Neural cell (in vitro differentiated cells): ENCODE measurements around the gene SCNN1A. TPM values are rescaled to one million over a fixed set of nuclear protein-coding genes. Genes with fewer than 3 reads are reported as not detected.

ENCODE experiments used
- H2AFZ ChIP-seq: fragments of 200-600, 300-800 bp; sonication (generic), shearing (Covaris generic); 2 replicates; pipeline ENCODE4 v1.6.0; 2014; ENCODE audit warnings: low read depth, mild to moderate bottlenecking, antibody characterized with exemption, low read length, moderate library complexity
- H3F3A ChIP-seq: fragments of 200-600 bp; shearing (Covaris generic); 2 replicates; pipeline ENCODE4 v1.6.1; 2016; ENCODE audit warnings: mild to moderate bottlenecking, moderate library complexity, mixed read lengths, antibody characterized with exemption, low read length; ENCODE audit not compliant: insufficient read depth, poor library complexity, severe bottlenecking
- H3K27ac ChIP-seq: fragments of 200-600, 300-800 bp; sonication (generic), shearing (Covaris generic); 2 replicates; pipeline ENCODE4 v1.5.1; 2014; ENCODE audit warnings: mild to moderate bottlenecking, low read length, moderate library complexity
- H3K27me3 ChIP-seq: fragments of 300-800, 200-600 bp; sonication (generic), shearing (Covaris generic); 2 replicates; pipeline ENCODE4 v1.6.0; 2014; ENCODE audit warnings: mild to moderate bottlenecking, low read depth, low read length, moderate library complexity; ENCODE audit not compliant: insufficient read depth
- H3K36me3 ChIP-seq: fragments of 300-800, 200-600 bp; sonication (generic), shearing (Covaris generic); 2 replicates; pipeline ENCODE4 v1.5.1; 2014; ENCODE audit warnings: mild to moderate bottlenecking, antibody characterized with exemption, low read length, moderate library complexity; ENCODE audit not compliant: insufficient read depth
- H3K4me2 ChIP-seq: fragments of 300-800, 200-600 bp; sonication (generic), shearing (Covaris generic); 2 replicates; pipeline ENCODE4 v1.6.0; 2014; ENCODE audit warnings: mild to moderate bottlenecking, low read length
- H3K4me3 ChIP-seq: fragments of 300-800, 200-600 bp; sonication (generic), shearing (Covaris generic); 2 replicates; pipeline ENCODE4 v1.5.1; 2014; ENCODE audit warnings: mild to moderate bottlenecking, low read length, moderate library complexity
- H3K79me2 ChIP-seq: fragments of 200-600 bp; shearing (Covaris generic); replicated peaks from 2 replicates; pipeline ENCODE4 v1.6.0; 2014; ENCODE audit warnings: mild to moderate bottlenecking, low read length, moderate library complexity; ENCODE audit not compliant: insufficient read depth
- H3K9ac ChIP-seq: fragments of 300-800, 200-600 bp; sonication (generic), shearing (Covaris generic); 2 replicates; pipeline ENCODE4 v1.6.1; 2016; ENCODE audit warnings: mild to moderate bottlenecking, low read length, mixed read lengths
- H3K9me2 ChIP-seq: fragments of 200-600 bp; shearing (Covaris generic); 2 replicates; pipeline ENCODE4 v1.6.1; 2016; ENCODE audit warnings: mild to moderate bottlenecking, low read length, mixed read lengths; ENCODE audit not compliant: insufficient read depth
- H3K9me3 ChIP-seq: fragments of 200-600, 300-800 bp; sonication (generic), shearing (Covaris generic); 2 replicates; pipeline ENCODE4 v1.6.1; 2016; ENCODE audit warnings: mild to moderate bottlenecking, mixed run types, low read length, moderate library complexity, mixed read lengths
- H4K20me1 ChIP-seq: fragments of 200-600 bp; shearing (Covaris generic); 2 replicates; pipeline ENCODE4 v1.6.1; 2016; ENCODE audit warnings: mild to moderate bottlenecking, mixed run types; ENCODE audit not compliant: insufficient read depth
- EP300 ChIP-seq: fragments of 450-650 bp; conservative IDR thresholded peaks from 2 replicates; pipeline ENCODE4 v1.6.1; 2014; ENCODE audit warnings: antibody characterized with exemption, mild to moderate bottlenecking, moderate library complexity; ENCODE audit not compliant: poor library complexity, severe bottlenecking
- EZH2 ChIP-seq: fragments of 200-600, 300-800 bp; shearing (Covaris generic), sonication (generic); IDR thresholded peaks from 2 replicates; pipeline ENCODE4 v1.6.1; 2014; ENCODE audit warnings: antibody characterized with exemption, low read length, borderline replicate concordance, mild to moderate bottlenecking; ENCODE audit not compliant: insufficient read depth, poor library complexity, severe bottlenecking
- MXI1 ChIP-seq: fragments of 450-650 bp; conservative IDR thresholded peaks from 2 replicates; pipeline ENCODE4 v1.6.1; 2014; ENCODE audit warnings: antibody characterized with exemption, mild to moderate bottlenecking; ENCODE audit not compliant: poor library complexity, severe bottlenecking
- POLR2AphosphoS5 ChIP-seq: IDR thresholded peaks from 2 replicates; pipeline ENCODE4 v1.6.1; 2012
- RAD21 ChIP-seq: fragments of 450-650 bp; conservative IDR thresholded peaks from 2 replicates; pipeline ENCODE4 v1.6.1; 2014; ENCODE audit warnings: antibody characterized with exemption, mild to moderate bottlenecking, moderate library complexity
- SMC3 ChIP-seq: fragments of 450-650 bp; conservative IDR thresholded peaks from 2 replicates; pipeline ENCODE4 v1.6.1; 2014; ENCODE audit warnings: antibody characterized with exemption, mild to moderate bottlenecking, moderate library complexity; ENCODE audit not compliant: poor library complexity
- TAF1 ChIP-seq: IDR thresholded peaks from 2 replicates; pipeline ENCODE4 v1.6.1; 2012; ENCODE audit warnings: low read depth
- polyA plus RNA-seq: library from polyadenylated mRNA; depleted of rRNA; stranded (reverse); fragments of >200 nt; gene quantifications from 2 replicates; pipeline ENCODE4 v1.2.3, GENCODE V29; 2014
- TF ChIP-seq, protein P1 (sequence below): fragments of 450-650 bp; IDR thresholded peaks from 2 replicates; pipeline ENCODE4 v1.5.1; 2014; ENCODE audit warnings: antibody characterized with exemption, mild to moderate bottlenecking, moderate library complexity; ENCODE audit not compliant: poor library complexity, severe bottlenecking
- TF ChIP-seq, protein P2 (sequence below): IDR thresholded peaks from 2 replicates; pipeline ENCODE4 v1.6.1; 2012; ENCODE audit warnings: borderline replicate concordance

Gene SCNN1A
- polyA plus RNA-seq, 1 donor from 2014 or later = not detected

DNA sequence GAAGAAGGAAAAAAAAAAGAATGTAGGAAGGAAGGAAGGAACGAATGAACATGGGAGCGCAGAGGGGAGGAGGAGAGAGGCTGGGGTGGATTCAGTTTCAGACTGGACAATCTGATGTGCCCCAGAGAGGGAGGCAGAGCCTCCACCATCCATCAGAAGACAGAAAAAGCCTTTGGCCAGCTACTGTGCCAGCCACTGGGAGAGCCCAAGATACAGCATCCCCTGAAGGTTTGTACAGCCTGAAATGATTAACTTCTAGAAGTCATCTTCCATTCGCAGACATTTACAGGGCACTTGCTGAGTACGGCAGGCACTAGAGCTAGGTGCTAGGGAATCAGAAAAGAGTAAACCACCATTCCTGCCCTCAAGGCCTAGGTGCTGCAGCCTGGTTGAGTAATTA, 55.9 kb downstream of the SCNN1A start:
- Histone ChIP-seq H3K27ac (no peak overlapping the region), H3K36me3 (no peaks in the 10 kb centered on the region), H3K27me3 (no peaks in the 10 kb centered on the region), H2AFZ (no peak overlapping the region), H3K9me3 (no peaks in the 10 kb centered on the region), H3K79me2 (no peaks in the 10 kb centered on the region), H3K9ac (no peak overlapping the region), H3K4me2 (no peak overlapping the region), H3K9me2 (no peaks in the 10 kb centered on the region), H3K4me3 (no peak overlapping the region), H3F3A (no peaks in the 10 kb centered on the region), H4K20me1 (no peaks in the 10 kb centered on the region)
- TF ChIP-seq, protein P1, sequence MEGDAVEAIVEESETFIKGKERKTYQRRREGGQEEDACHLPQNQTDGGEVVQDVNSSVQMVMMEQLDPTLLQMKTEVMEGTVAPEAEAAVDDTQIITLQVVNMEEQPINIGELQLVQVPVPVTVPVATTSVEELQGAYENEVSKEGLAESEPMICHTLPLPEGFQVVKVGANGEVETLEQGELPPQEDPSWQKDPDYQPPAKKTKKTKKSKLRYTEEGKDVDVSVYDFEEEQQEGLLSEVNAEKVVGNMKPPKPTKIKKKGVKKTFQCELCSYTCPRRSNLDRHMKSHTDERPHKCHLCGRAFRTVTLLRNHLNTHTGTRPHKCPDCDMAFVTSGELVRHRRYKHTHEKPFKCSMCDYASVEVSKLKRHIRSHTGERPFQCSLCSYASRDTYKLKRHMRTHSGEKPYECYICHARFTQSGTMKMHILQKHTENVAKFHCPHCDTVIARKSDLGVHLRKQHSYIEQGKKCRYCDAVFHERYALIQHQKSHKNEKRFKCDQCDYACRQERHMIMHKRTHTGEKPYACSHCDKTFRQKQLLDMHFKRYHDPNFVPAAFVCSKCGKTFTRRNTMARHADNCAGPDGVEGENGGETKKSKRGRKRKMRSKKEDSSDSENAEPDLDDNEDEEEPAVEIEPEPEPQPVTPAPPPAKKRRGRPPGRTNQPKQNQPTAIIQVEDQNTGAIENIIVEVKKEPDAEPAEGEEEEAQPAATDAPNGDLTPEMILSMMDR = no peak
- TF ChIP-seq RAD21 (no peak), POLR2AphosphoS5 (no peak), MXI1 (no peak), SMC3 (no peak), EZH2 (no peak), EP300 (no peak), TAF1 (no peak)
- TF ChIP-seq, protein P2, sequence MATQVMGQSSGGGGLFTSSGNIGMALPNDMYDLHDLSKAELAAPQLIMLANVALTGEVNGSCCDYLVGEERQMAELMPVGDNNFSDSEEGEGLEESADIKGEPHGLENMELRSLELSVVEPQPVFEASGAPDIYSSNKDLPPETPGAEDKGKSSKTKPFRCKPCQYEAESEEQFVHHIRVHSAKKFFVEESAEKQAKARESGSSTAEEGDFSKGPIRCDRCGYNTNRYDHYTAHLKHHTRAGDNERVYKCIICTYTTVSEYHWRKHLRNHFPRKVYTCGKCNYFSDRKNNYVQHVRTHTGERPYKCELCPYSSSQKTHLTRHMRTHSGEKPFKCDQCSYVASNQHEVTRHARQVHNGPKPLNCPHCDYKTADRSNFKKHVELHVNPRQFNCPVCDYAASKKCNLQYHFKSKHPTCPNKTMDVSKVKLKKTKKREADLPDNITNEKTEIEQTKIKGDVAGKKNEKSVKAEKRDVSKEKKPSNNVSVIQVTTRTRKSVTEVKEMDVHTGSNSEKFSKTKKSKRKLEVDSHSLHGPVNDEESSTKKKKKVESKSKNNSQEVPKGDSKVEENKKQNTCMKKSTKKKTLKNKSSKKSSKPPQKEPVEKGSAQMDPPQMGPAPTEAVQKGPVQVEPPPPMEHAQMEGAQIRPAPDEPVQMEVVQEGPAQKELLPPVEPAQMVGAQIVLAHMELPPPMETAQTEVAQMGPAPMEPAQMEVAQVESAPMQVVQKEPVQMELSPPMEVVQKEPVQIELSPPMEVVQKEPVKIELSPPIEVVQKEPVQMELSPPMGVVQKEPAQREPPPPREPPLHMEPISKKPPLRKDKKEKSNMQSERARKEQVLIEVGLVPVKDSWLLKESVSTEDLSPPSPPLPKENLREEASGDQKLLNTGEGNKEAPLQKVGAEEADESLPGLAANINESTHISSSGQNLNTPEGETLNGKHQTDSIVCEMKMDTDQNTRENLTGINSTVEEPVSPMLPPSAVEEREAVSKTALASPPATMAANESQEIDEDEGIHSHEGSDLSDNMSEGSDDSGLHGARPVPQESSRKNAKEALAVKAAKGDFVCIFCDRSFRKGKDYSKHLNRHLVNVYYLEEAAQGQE = no peak

DNA sequence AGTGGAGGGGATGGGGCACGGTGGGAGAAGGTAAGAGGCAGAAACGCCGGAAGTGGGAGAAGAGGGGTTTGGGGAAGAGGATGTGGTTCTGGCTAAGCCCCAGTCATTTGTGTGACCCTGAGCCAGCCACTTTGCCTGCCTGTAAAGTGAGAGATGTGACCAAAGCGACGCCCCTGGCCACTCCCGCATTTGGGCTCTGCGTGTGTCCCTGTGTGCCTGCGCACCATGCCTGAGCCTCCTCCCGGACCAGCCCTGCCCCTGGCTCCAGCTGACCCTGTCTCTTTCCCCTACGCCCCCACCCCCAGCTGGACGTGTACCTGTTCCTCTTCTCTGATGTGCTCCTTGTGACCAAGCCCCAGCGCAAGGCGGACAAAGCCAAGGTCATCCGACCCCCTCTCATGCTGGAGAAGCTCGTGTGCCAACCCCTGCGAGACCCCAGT, 56.9 kb downstream of the SCNN1A start:
- TF ChIP-seq EZH2 = no peak
- no peak for TF ChIP-seq RAD21
- TF ChIP-seq EP300 = no peak
- TF ChIP-seq POLR2AphosphoS5 = no peak
- no peak for TF ChIP-seq MXI1
- TF ChIP-seq, protein P1 = no peak
- TF ChIP-seq TAF1 = no peak
- no peak for TF ChIP-seq SMC3
- TF ChIP-seq, protein P2 = no peak
- H3K9me2 ChIP-seq = no peaks in the 10 kb centered on the region

More for the DNA sequence above, 56.9 kb downstream of the SCNN1A start:
- Histone ChIP-seq H3K9ac (no peak overlapping the region), H3F3A (no peaks in the 10 kb centered on the region), H3K9me3 (no peaks in the 10 kb centered on the region), H4K20me1 (no peaks in the 10 kb centered on the region), H2AFZ (no peak overlapping the region), H3K4me3 (no peak overlapping the region), H3K27ac (no peak overlapping the region), H3K4me2 (no peak overlapping the region), H3K27me3 (no peaks in the 10 kb centered on the region), H3K79me2 (no peaks in the 10 kb centered on the region), H3K36me3 (no peaks in the 10 kb centered on the region)
